ENCODE measurements around the gene NR5A2. TPM values are rescaled to one million over a fixed set of nuclear protein-coding genes. Genes with fewer than 3 reads are reported as not detected.

The NR5A2 gene
- polyA plus RNA-seq, 3 donors = 0.03 to 0.31 TPM; not detected in 1

GRCh38 chr1:200182701-200183100 lies 155.2 kb downstream of the NR5A2 start:
- Histone ChIP-seq H3K4me3 (replicated peaks in 1 of 3; ENCODE audit: low read depth in 2 of 3, low read length in 3 of 3) (no peak overlapping the region), H3K9ac (ENCODE audit: insufficient read depth, low read length, poor library complexity, severe bottlenecking) (no peak overlapping the region), H3K36me3 (replicated peaks in 1 of 2; ENCODE audit: control insufficient read depth in 1 of 2, insufficient read depth in 2 of 2, low read length in 2 of 2) (no peaks in the 10 kb centered on the region), H3K27ac (ENCODE audit: low read depth in 1 of 2, low read length in 2 of 2) (no peak overlapping the region), H3K4me1 (ENCODE audit: control insufficient read depth in 1 of 2, insufficient read depth in 2 of 2, low read length in 2 of 2) (peaks cover 28% of the 10 kb centered on the region in 2 donors), H2AFZ (ENCODE audit: insufficient read depth, low read depth, low read length, poor library complexity, severe bottlenecking) (no peak overlapping the region), H3K9me3 (replicated peaks in 1 of 2; ENCODE audit: control insufficient read depth in 1 of 2, insufficient read depth in 1 of 2, low read length in 2 of 2) (no peaks in the 10 kb centered on the region), H3K27me3 (ENCODE audit: control insufficient read depth in 2 of 2, insufficient read depth in 2 of 2, low read length in 2 of 2) (no peaks in the 10 kb centered on the region), H3K4me2 (replicated peaks; ENCODE audit: extremely low read depth, low read length, poor library complexity, severe bottlenecking) (no peak overlapping the region), H4K20me1 (ENCODE audit: insufficient read depth, low read length) (no peaks in the 10 kb centered on the region), H3K79me2 (ENCODE audit: insufficient read depth, low read length) (no peaks in the 10 kb centered on the region)
- intact Hi-C loops (cut with micrococcal nuclease) = no loop called here
- DNase-seq = no peak
- Mint-ChIP-seq H3K4me1 (peaks cover 41% of the 10 kb centered on the region), H3K9me3 (peaks cover 0 to 5% (median 2%) of the 10 kb centered on the region in 7 donors), H3K4me3 (no peak overlapping the region), H3K27ac (peak overlapping the region in 2 of 7 donors; percentile 7 to 28), H3K27me3 (ENCODE audit: low read depth in 3 of 3) (peaks cover 2% of the 10 kb centered on the region in 3 donors), H3K36me3 (peaks cover 0 to 2% of the 10 kb centered on the region in 2 donors)
- TF ChIP-seq, protein P1, sequence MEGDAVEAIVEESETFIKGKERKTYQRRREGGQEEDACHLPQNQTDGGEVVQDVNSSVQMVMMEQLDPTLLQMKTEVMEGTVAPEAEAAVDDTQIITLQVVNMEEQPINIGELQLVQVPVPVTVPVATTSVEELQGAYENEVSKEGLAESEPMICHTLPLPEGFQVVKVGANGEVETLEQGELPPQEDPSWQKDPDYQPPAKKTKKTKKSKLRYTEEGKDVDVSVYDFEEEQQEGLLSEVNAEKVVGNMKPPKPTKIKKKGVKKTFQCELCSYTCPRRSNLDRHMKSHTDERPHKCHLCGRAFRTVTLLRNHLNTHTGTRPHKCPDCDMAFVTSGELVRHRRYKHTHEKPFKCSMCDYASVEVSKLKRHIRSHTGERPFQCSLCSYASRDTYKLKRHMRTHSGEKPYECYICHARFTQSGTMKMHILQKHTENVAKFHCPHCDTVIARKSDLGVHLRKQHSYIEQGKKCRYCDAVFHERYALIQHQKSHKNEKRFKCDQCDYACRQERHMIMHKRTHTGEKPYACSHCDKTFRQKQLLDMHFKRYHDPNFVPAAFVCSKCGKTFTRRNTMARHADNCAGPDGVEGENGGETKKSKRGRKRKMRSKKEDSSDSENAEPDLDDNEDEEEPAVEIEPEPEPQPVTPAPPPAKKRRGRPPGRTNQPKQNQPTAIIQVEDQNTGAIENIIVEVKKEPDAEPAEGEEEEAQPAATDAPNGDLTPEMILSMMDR (IDR thresholded peaks at IDR 0.05) = no peak
- 93% methylated on average over 5 of the region's 7 CpGs for WGBS (ENCODE audit: insufficient coverage)

DNA sequence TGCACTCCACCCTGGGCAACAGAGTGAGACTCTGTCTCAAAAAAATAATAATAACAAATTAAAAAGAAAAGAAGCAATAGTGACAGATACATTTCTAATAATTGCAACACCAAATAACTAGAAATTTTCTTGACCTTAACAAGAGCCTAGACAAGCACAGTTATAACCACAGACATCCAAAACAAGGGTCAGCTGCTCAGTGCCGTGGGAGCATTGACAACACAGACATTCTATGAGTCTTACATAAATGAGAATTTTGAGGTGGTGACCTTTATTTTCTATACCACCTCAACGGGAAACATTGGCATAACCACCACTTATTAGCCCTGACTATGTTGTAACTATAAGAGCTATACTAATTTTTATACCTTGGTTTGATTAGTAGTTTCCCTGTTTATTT lies 156.1 kb downstream of the NR5A2 start:
- H3K9ac ChIP-seq (ENCODE audit: insufficient read depth, low read length, poor library complexity, severe bottlenecking) = no peak overlapping the region
- no peaks in the 10 kb centered on the region for H3K9me3 ChIP-seq (replicated peaks in 1 of 2; ENCODE audit: control insufficient read depth in 1 of 2, insufficient read depth in 1 of 2, low read length in 2 of 2)
- peak overlapping the region in 1 of 2 donors; percentile 56 for H3K27ac ChIP-seq (ENCODE audit: low read depth in 1 of 2, low read length in 2 of 2)
- H4K20me1 ChIP-seq (ENCODE audit: insufficient read depth, low read length) = no peaks in the 10 kb centered on the region
- H3K79me2 ChIP-seq (ENCODE audit: insufficient read depth, low read length) = no peaks in the 10 kb centered on the region
- H2AFZ ChIP-seq (ENCODE audit: insufficient read depth, low read depth, low read length, poor library complexity, severe bottlenecking) = no peak overlapping the region
- WGBS (ENCODE audit: insufficient coverage) = no CpG with 5 or more reads among the region's 2 CpGs
- H3K4me3 Mint-ChIP-seq = no peak overlapping the region
- H3K27ac Mint-ChIP-seq = peak overlapping the region; percentile 74 to 93 (median 85)
- peaks cover 0 to 2% of the 10 kb centered on the region in 2 donors for H3K36me3 Mint-ChIP-seq
- intact Hi-C loops (cut with micrococcal nuclease) = no loop called here
- TF ChIP-seq, protein P1 (IDR thresholded peaks at IDR 0.05) = no peak
- DNase-seq = no peak
- H3K9me3 Mint-ChIP-seq = peaks cover 0 to 8% (median 2%) of the 10 kb centered on the region in 7 donors
- peaks cover 28% of the 10 kb centered on the region in 2 donors for H3K4me1 ChIP-seq (ENCODE audit: control insufficient read depth in 1 of 2, insufficient read depth in 2 of 2, low read length in 2 of 2)
- H3K27me3 ChIP-seq (ENCODE audit: control insufficient read depth in 2 of 2, insufficient read depth in 2 of 2, low read length in 2 of 2) = no peaks in the 10 kb centered on the region
- peaks cover 2% of the 10 kb centered on the region in 3 donors for H3K27me3 Mint-ChIP-seq (ENCODE audit: low read depth in 3 of 3)
- H3K4me3 ChIP-seq (replicated peaks in 1 of 3; ENCODE audit: low read depth in 2 of 3, low read length in 3 of 3) = peak overlapping the region in 1 of 3 experiments; percentile 39
- H3K4me1 Mint-ChIP-seq = peaks cover 41% of the 10 kb centered on the region
- H3K36me3 ChIP-seq (replicated peaks in 1 of 2; ENCODE audit: control insufficient read depth in 1 of 2, insufficient read depth in 2 of 2, low read length in 2 of 2) = no peaks in the 10 kb centered on the region
- peak overlapping the region; percentile 38 for H3K4me2 ChIP-seq (replicated peaks; ENCODE audit: extremely low read depth, low read length, poor library complexity, severe bottlenecking)
